GM21526 (cell line): Measurements from ENCODE around the gene CDH15.

Source experiments
- ATAC-seq: cut with Tn5 transposase; IDR thresholded peaks from one replicate; pipeline ENCODE4 v1.9.1; 2021; ENCODE audit warnings: moderate library complexity; ENCODE audit not compliant: unreplicated experiment, low FRiP score

CDH15 gene

DNA sequence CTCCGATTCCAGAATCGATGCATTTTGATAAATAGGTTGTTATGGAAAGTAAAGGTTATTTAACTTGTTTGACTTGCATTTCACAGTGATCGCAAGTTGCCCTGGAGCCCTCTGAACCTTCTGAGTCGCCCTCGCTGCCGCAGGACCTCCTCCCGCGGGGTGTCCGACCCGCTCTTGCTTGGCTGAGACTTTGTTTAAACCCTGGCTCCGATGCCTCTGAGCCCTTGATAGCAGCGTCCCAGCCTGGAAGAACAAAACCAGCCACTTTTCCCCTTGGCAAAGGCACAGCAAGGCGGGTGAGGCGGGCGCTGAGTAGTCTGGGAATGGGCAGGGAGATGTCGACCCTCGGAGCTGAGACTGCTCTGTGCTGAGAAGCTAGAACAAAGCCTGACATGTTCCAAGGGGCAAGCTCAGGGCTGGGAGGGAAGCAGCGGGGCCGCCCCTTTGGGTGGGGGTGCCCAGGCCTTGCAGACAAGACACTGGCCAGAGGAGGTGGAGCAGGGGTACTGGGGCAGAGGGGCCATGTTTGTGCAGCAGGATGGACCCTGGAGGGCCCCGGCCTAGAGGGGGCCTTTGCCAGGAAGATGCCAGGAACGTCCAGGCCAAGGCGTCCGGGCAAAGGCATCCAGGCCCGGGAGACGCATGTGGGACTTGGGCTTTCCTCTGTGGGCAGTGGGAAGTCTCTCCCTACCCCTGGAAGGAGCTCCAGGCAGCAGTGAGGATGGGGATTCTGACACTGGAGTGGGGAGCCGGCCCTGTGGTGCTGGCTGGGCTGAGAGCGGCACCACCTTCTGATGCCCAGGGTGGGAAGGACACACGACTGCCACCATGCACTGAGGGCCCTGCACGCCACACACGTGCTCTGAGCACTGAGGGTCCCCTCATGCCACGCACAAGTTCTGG, 30.3 kb upstream of the CDH15 start:
- ATAC-seq: no peak

DNA sequence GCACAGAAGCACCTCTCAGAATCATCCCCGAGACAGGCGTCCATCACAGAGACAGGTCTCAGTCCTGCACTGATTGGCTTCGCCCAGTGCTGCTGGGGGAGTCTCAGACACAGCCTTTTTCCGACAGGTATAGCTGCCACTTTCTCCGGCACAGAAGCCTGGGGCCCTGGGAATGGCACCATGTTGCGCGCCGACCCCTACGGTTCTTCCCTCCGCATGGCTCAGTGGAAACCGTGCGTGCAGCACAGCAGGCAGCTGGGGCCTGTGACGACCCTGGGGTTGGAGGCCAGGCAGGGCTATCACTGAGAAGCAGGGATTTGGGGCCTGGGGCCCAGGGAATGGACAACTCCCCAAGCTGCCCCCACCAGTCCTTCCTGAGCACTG, 29.7 kb upstream of the CDH15 start:
- ATAC-seq: no peak

GRCh38 chr16:89142474-89143195, 28.9 kb upstream of the CDH15 start:
- no peak for ATAC-seq

- ATAC-seq: no peak
Measured at GRCh38 chr16:89143201-89143741, 28.3 kb upstream of the CDH15 start.

DNA sequence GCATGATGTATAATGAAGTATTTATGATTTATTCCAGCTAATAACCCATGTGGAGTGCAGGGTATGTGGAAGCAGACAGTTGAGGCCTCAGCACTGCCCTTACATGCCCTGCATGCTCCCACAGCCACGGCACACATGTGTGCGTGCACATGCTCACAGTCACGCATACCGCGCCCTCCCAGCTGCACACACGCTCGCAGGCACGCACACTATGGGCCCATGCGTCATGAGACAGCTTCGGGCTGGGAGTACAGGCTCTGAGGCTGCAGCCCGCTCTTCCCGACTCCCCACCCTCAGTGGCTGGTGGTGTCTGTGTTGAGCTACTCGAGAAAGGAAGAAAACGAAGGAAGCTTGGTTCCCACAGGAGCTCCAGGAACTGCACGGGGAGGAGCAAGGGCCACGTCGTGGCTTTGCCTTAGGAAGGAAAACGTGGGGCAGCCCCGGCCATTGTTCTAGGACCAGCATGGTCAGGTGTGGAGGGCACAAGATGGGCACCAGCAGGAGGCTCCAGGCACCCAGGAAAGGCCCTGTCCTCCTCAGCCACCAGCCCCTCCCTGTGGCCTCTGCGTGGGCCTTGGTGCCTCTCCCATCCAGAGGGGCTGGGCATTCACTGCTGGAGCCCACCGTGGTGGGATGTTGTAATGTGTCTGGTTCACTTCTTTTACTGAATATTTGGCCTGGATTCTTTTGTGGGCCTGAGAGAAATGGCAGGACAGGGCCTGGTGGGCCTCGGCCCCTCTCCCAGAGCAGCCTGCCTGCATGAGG, 27.5 kb upstream of the CDH15 start:
- ATAC-seq: no peak

DNA sequence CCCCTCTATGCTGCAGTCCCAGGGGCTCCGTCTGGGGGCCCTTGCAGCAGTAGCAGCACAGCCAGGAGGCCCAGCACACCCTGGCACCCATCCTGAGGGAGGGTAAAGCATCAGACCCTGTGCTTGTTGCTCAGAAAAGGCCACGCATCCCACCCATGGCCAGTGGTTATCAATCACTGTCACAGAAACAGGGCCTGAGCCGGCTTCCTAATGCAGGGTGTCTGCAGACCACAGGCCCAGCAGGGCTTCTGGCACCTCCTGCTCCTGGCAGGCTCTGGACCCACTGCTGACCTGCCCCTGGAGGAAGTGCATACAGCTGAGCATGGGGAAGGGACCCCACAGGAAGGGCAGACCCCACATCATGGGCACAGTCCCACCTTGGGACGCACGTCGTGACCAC, 26.9 kb upstream of the CDH15 start:
- ATAC-seq: no peak

DNA sequence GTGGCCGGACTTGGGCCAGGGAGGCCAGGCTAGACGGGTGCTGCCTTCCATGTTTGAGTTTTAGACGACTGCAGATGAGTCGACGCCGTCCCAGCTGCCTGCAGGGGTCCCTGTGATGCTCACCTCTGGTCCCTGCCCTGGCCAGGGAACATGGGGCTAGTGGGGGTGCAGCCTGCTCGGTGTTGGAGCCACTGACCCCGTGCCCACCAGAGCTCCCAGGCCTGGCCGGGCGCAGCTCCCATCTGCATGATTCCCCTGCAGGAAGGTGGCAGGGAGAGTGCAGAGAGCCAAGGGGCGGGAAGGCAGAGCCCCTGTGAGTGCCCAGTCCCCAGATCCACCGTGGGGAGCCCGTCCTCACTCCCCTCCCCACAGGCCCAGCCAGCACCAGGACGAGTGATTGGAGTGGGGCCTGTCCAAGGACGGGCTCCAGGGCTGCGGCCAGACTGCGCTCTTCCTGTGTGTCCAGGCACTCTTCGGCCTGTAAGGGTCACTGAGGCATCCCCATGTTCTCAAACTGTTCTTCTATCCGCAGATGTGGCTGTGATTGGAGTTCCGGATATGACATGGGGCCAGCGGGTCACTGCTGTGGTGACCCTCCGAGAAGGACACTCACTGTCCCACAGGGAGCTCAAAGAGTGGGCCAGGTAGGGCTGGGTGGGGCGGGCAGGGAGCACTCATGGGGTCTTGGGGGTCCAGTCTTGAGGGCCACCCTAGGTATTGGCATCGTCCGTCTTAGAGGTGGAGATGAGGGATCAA, 26.0 kb upstream of the CDH15 start:
- no peak for ATAC-seq

- ATAC-seq: no peak
Measured at GRCh38 chr16:89146211-89147005, 25.1 kb upstream of the CDH15 start.

GRCh38 chr16:89147085-89147817, 24.3 kb upstream of the CDH15 start:
- no peak for ATAC-seq

- ATAC-seq: no peak
Measured at GRCh38 chr16:89149386-89149785, 22.2 kb upstream of the CDH15 start.

GRCh38 chr16:89150090-89150835, 21.3 kb upstream of the CDH15 start:
- ATAC-seq: no peak

DNA sequence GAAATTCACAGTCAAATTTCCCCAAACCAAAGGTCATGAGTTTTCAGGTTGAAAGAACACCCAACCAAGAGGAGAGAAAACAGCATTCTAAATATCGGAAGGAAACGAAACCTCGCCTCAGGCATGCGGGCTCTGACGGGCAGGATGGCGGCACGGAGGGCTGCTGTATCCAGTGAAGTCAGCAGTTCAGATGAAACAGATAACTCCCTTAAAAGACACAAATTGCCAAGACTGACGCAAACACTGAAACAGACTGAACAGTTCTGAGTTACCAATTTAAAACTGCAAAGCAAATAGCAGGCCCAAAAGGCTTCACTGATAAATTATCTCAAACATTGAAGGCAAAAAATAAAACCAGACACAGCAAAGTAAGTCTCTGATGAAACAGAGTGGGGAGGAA, 20.6 kb upstream of the CDH15 start:
- no peak for ATAC-seq

DNA sequence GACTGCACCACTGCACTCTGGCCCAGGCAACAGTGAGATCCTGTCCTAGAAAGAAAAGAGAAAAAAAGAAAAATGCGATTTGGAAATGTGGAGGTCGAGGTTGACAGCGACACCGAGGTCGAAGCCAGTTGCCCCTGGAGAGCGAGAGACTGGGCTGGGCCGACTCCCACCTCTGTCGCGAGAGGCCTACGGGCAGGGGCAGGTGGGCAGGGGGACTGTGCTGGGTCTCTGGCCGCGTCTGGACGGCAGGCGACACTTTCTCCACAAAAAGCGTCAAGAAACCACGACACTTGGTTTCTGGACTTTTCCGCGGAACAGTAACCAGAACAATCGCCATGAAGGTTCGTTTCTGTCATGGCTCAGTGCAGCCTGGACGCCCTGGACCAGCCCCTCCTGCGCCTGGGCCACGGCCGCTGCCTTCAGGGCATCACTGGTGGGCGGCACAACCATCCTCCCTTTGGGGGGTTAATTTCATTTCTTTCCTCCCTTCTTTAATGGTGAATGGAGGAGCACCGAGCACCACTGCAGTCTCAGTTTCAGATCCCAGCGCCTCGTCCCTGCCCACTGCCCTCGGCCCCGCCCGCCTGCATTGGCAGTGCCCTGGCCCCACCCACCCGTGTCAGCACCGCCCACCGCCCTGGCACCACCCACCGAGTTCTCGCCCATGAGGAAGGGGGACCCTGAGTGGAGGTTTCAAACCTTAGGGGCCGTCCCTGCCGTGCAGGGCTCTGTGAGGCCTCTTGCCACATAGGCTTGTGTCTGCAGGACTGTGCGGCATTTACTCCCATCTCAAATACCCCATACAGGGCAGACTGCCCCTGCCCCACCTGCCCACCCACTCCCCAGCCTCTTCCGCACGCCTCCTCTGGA, 18.5 kb upstream of the CDH15 start:
- ATAC-seq: no peak

DNA sequence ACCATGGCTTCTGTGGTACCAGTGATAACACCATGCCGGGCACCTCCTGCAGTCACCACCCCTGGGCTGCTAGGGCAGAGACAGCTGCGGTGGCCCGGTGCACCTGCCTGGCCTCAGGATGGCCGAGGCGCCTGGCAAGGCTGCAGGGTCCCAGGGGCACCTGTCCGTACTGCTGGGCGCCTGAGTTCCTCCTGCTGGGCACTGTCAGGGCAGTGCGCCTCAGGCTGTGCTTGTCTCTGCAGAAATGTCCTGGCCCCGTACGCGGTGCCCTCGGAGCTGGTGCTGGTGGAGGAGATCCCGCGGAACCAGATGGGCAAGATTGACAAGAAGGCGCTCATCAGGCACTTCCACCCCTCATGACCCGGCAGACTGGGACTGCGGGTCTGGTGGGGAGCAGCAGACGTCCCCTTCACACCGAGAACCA, 17.7 kb upstream of the CDH15 start:
- ATAC-seq: no peak

- no peak for ATAC-seq
Measured at GRCh38 chr16:89154390-89155183, 17.0 kb upstream of the CDH15 start.

DNA sequence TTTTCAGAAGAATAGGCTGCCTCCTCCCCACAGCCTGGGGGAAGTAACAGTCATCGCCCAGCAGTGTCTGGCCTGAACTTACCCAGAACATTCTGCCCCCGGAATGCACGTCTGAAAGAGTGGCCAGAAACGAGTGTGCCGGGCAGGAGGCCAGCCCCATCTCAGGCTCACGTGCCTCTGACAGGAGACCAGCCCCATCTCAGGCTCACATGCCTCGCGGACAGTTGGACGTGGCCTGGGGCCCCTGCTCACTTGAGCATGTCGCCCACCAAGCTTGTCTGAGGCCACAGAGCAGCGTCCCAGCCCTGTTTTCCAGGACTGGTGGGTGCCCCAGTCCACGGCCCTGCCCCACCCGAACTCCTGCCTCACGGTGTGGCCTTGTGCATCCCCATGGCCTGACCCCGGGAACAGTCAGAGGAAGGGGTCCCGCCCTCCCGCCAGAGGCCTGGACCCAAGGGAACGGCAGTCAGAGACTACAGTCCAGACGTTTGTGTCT, 16.3 kb upstream of the CDH15 start:
- ATAC-seq: no peak
